ENCODE data around the gene TGM6.

DNA sequence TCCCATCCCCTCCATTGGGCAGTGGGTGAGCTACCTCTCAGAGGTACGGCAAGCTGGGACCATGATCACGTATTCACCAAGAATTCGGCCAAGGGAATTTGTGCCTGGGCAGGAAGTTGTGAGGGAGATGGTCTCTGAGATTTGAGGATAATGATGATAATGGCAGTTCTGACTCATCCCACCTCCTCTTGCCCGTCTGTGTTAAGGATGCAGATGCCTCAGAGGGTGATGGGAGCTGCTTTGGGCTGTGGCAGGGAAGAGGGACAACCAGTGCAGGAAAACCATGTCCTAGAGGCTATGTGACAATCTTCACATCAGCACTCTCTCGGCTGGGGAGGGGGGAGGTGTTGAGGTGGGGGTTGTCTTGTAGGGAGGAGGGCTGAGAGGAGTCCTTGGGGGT lies 4.3 kb downstream of the TGM6 start:
- TF ChIP-seq, protein P1, sequence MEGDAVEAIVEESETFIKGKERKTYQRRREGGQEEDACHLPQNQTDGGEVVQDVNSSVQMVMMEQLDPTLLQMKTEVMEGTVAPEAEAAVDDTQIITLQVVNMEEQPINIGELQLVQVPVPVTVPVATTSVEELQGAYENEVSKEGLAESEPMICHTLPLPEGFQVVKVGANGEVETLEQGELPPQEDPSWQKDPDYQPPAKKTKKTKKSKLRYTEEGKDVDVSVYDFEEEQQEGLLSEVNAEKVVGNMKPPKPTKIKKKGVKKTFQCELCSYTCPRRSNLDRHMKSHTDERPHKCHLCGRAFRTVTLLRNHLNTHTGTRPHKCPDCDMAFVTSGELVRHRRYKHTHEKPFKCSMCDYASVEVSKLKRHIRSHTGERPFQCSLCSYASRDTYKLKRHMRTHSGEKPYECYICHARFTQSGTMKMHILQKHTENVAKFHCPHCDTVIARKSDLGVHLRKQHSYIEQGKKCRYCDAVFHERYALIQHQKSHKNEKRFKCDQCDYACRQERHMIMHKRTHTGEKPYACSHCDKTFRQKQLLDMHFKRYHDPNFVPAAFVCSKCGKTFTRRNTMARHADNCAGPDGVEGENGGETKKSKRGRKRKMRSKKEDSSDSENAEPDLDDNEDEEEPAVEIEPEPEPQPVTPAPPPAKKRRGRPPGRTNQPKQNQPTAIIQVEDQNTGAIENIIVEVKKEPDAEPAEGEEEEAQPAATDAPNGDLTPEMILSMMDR (IDR thresholded peaks at IDR 0.05; ENCODE audit: insufficient read depth, low read length) = no peak
- TF ChIP-seq POLR2AphosphoS5 (IDR thresholded peaks at IDR 0.05; ENCODE audit: low read depth) = no peak
- TF ChIP-seq, protein P2, sequence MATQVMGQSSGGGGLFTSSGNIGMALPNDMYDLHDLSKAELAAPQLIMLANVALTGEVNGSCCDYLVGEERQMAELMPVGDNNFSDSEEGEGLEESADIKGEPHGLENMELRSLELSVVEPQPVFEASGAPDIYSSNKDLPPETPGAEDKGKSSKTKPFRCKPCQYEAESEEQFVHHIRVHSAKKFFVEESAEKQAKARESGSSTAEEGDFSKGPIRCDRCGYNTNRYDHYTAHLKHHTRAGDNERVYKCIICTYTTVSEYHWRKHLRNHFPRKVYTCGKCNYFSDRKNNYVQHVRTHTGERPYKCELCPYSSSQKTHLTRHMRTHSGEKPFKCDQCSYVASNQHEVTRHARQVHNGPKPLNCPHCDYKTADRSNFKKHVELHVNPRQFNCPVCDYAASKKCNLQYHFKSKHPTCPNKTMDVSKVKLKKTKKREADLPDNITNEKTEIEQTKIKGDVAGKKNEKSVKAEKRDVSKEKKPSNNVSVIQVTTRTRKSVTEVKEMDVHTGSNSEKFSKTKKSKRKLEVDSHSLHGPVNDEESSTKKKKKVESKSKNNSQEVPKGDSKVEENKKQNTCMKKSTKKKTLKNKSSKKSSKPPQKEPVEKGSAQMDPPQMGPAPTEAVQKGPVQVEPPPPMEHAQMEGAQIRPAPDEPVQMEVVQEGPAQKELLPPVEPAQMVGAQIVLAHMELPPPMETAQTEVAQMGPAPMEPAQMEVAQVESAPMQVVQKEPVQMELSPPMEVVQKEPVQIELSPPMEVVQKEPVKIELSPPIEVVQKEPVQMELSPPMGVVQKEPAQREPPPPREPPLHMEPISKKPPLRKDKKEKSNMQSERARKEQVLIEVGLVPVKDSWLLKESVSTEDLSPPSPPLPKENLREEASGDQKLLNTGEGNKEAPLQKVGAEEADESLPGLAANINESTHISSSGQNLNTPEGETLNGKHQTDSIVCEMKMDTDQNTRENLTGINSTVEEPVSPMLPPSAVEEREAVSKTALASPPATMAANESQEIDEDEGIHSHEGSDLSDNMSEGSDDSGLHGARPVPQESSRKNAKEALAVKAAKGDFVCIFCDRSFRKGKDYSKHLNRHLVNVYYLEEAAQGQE (IDR thresholded peaks at IDR 0.05; ENCODE audit: insufficient replicate concordance, low read depth) = no peak

Data from HL-60 (cell line).